CD14-positive monocyte (primary cell): ENCODE results near the gene NFYC. TPM values are rescaled to one million over a fixed set of nuclear protein-coding genes. Genes with fewer than 3 reads are reported as not detected.

Experiments used
- DNase-seq, 3 donors: peaks; one replicate each; pipeline ENCODE4 v3.0.0-alpha.2; 2011 to 2022
- H2AFZ ChIP-seq: 2 replicates; pipeline ENCODE4 v1.6.0; 2012; ENCODE audit warnings: mild to moderate bottlenecking, low read depth, low read length, inconsistent platforms; ENCODE audit not compliant: insufficient read depth, poor library complexity, severe bottlenecking
- H3K27ac ChIP-seq, 2 donors: 1 replicate in 1 of 2; 2 replicates in 1 of 2; pipeline ENCODE4 v1.5.1; 2012 to 2013; ENCODE audit warnings: low read length in 2 of 2, control low read depth in 1 of 2, inconsistent platforms in 1 of 2, low read depth in 1 of 2, mild to moderate bottlenecking in 1 of 2
- H3K27me3 ChIP-seq, 2 donors: one replicate each; pipeline versions ENCODE4 v1.6.0 to v1.6.1; 2011 to 2013; ENCODE audit warnings: low read length in 2 of 2; ENCODE audit not compliant: control insufficient read depth in 2 of 2, insufficient read depth in 2 of 2
- H3K36me3 ChIP-seq, 2 donors: replicated peaks in 1 of 2; 1 replicate in 1 of 2; 2 replicates in 1 of 2; pipeline versions ENCODE4 v1.5.1 to v1.6.1; 2012 to 2013; ENCODE audit warnings: low read length in 2 of 2, control low read depth in 1 of 2, inconsistent platforms in 1 of 2, mild to moderate bottlenecking in 1 of 2; ENCODE audit not compliant: insufficient read depth in 2 of 2, control insufficient read depth in 1 of 2
- H3K4me1 ChIP-seq, 2 donors: 1 replicate in 1 of 2; 2 replicates in 1 of 2; pipeline versions ENCODE4 v1.5.1 to v1.6.1; 2012 to 2013; ENCODE audit warnings: low read length in 2 of 2, control low read depth in 1 of 2, inconsistent platforms in 1 of 2, mild to moderate bottlenecking in 1 of 2, moderate library complexity in 1 of 2; ENCODE audit not compliant: insufficient read depth in 2 of 2, control insufficient read depth in 1 of 2
- H3K4me2 ChIP-seq: replicated peaks from 2 replicates; pipeline ENCODE3; 2012; ENCODE audit warnings: low read length, moderate library complexity, mild to moderate bottlenecking; ENCODE audit not compliant: poor library complexity, severe bottlenecking; ENCODE audit errors: extremely low read depth
- H3K4me3 ChIP-seq, 3 experiments: fragments of 200-600 bp in 1 of 3; sonication (generic) in 1 of 3; replicated peaks in 1 of 3; 1 replicate in 2 of 3; 2 replicates in 1 of 3; pipeline ENCODE4 v1.5.1; 2011 to 2013; ENCODE audit warnings: low read length in 3 of 3, mild to moderate bottlenecking in 3 of 3, control low read depth in 2 of 3, low read depth in 2 of 3, inconsistent platforms in 1 of 3, moderate library complexity in 1 of 3
- H3K79me2 ChIP-seq: 2 replicates; pipeline ENCODE4 v1.6.0; 2012; ENCODE audit warnings: mild to moderate bottlenecking, control low read depth, inconsistent platforms, low read length, moderate library complexity; ENCODE audit not compliant: insufficient read depth
- H3K9ac ChIP-seq: 2 replicates; pipeline ENCODE4 v1.6.0; 2017; ENCODE audit warnings: low read length, mild to moderate bottlenecking; ENCODE audit not compliant: insufficient read depth, poor library complexity, severe bottlenecking
- H3K9me3 ChIP-seq, 2 donors: replicated peaks in 1 of 2; 1 replicate in 1 of 2; 2 replicates in 1 of 2; pipeline versions ENCODE4 v1.5.1 to v1.6.1; 2012 to 2013; ENCODE audit warnings: low read length in 2 of 2, control low read depth in 1 of 2; ENCODE audit not compliant: control insufficient read depth in 1 of 2, insufficient read depth in 1 of 2
- H4K20me1 ChIP-seq: 2 replicates; pipeline ENCODE4 v1.6.0; 2012; ENCODE audit warnings: mild to moderate bottlenecking, low read length, control low read depth, moderate library complexity; ENCODE audit not compliant: insufficient read depth
- H3K27ac Mint-ChIP-seq, 7 donors: one replicate each; pipeline ENCODE4 v1.8.0; 2020; ENCODE audit warnings: mild to moderate bottlenecking in 7 of 7, mixed read lengths in 7 of 7, moderate library complexity in 6 of 7, inconsistent platforms in 2 of 7
- H3K27me3 Mint-ChIP-seq, 3 donors: one replicate each; pipeline ENCODE4 v1.8.0; 2021 to 2022; ENCODE audit warnings: low read depth in 3 of 3, mild to moderate bottlenecking in 3 of 3, mixed read lengths in 3 of 3, moderate library complexity in 3 of 3, inconsistent platforms in 1 of 3
- H3K36me3 Mint-ChIP-seq, 2 donors: one replicate each; pipeline ENCODE4 v1.8.0; 2020; ENCODE audit warnings: mixed read lengths in 2 of 2, inconsistent platforms in 1 of 2, mild to moderate bottlenecking in 1 of 2
- H3K4me1 Mint-ChIP-seq: one replicate; pipeline ENCODE4 v1.8.0; 2020; ENCODE audit warnings: mild to moderate bottlenecking, mixed read lengths
- H3K4me3 Mint-ChIP-seq, 2 donors: one replicate each; pipeline ENCODE4 v1.8.0; 2020; ENCODE audit warnings: mild to moderate bottlenecking in 2 of 2, mixed read lengths in 2 of 2, moderate library complexity in 1 of 2
- H3K9me3 Mint-ChIP-seq, 7 donors: one replicate each; pipeline ENCODE4 v1.8.0; 2020 to 2022; ENCODE audit warnings: mixed read lengths in 7 of 7, mild to moderate bottlenecking in 6 of 7, moderate library complexity in 6 of 7, inconsistent platforms in 2 of 7
- CTCF ChIP-seq: fragments of 200-600 bp; IDR thresholded peaks from one replicate; pipeline ENCODE4 v1.8.0; 2022; ENCODE audit warnings: antibody characterized with exemption, mild to moderate bottlenecking
- WGBS: methylation state at CpG from one replicate; pipeline ENCODE4 v1.1.5; 2013; ENCODE audit warnings: missing lambda C conversion rate; ENCODE audit not compliant: insufficient coverage; 5-methylcytosine and 5-hydroxymethylcytosine counted together
- intact Hi-C, 2 donors: fragments of 100-400 bp; cut with micrococcal nuclease; formaldehyde crosslinking; loops; one replicate each; pipeline versions ENCODE4 v1.15.0 to v1.15.1; 2023
- polyA plus RNA-seq, 3 donors: library from polyadenylated mRNA; depleted of rRNA in 1 of 3; unstranded in 2 of 3; stranded (reverse) in 1 of 3; fragments of 300-500 nt in 2 of 3; fragments of >200 nt in 1 of 3; fragmentation: Illumina TruSeq in 2 of 3; gene quantifications; 1 replicate in 2 of 3; 2 replicates in 1 of 3; pipeline ENCODE4 v1.2.3, GENCODE V29; 2012 to 2021

The NFYC gene
- polyA plus RNA-seq, 3 donors = 61.2 to 142 (median 68.2) TPM

- 83% methylated on average over 3 of the region's 4 CpGs for WGBS
- H3K9me3 ChIP-seq = no peaks in the 10 kb centered on the region
- H3K27me3 Mint-ChIP-seq = peaks cover 5 to 22% (median 13%) of the 10 kb centered on the region in 3 donors
- H2AFZ ChIP-seq = no peak overlapping the region
- TF ChIP-seq CTCF = no peak
- no peaks in the 10 kb centered on the region for H3K79me2 ChIP-seq
- intact Hi-C loops = loop anchor here in 1 of 2 donors (10.0 kb wide), 1 partner anchor 79 kb away; no protein-coding TSS in a partner anchor
- peaks cover 4% of the 10 kb centered on the region for H3K4me1 Mint-ChIP-seq
- peak overlapping the region in 1 of 7 donors; percentile 20 for H3K27ac Mint-ChIP-seq
- no peak overlapping the region for H3K27ac ChIP-seq
- no peak overlapping the region for H3K4me3 ChIP-seq
- peaks cover 4 to 6% of the 10 kb centered on the region in 2 donors for H3K4me1 ChIP-seq
- H3K9ac ChIP-seq = peak overlapping the region; percentile 21
- no peak overlapping the region for H3K4me2 ChIP-seq
- H3K36me3 Mint-ChIP-seq = no peaks in the 10 kb centered on the region
- H4K20me1 ChIP-seq = no peaks in the 10 kb centered on the region
- DNase-seq = no peak
- no peak overlapping the region for H3K4me3 Mint-ChIP-seq
- peaks cover 0 to 5% of the 10 kb centered on the region in 2 donors for H3K27me3 ChIP-seq
- no peaks in the 10 kb centered on the region for H3K36me3 ChIP-seq
- H3K9me3 Mint-ChIP-seq = peaks cover 0 to 8% (median 0%) of the 10 kb centered on the region in 7 donors
These were observed 18.1 kb upstream of the NFYC start for GRCh38 chr1:40673452-40673851.

DNA sequence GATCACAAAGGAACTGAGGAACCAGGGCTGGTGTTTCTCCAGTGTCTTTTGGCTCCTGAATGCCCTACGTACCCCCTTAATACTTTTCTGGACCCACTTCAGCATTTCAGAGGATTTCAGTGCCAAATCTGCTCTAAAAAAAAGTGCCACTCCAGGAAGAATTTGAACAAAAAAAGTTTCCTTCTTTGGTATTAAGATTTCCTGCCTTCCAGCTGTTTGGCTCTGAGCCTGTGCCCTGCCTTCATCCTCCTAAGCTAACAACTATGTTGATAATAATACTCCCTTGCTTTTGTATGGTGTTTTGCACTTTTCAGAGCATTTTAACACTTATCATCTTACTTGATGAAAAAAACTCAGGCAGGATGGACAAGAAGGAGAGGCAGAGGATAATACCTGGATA, 15.0 kb upstream of the NFYC start:
- H3K4me3 Mint-ChIP-seq = no peak overlapping the region
- intact Hi-C loops = loop anchor here in 1 of 2 donors (5.0 to 10.0 kb wide), 2 partner anchors 46 to 82 kb away; no protein-coding TSS in a partner anchor

More for the DNA sequence above, 15.0 kb upstream of the NFYC start:
- Histone ChIP-seq H3K27me3 (no peaks in the 10 kb centered on the region), H3K4me3 (no peak overlapping the region), H3K4me1 (no peaks in the 10 kb centered on the region), H3K4me2 (no peak overlapping the region), H4K20me1 (no peaks in the 10 kb centered on the region), H3K27ac (no peak overlapping the region), H3K79me2 (no peaks in the 10 kb centered on the region), H3K9ac (no peak overlapping the region), H3K9me3 (no peaks in the 10 kb centered on the region), H3K36me3 (no peaks in the 10 kb centered on the region), H2AFZ (no peak overlapping the region)
- DNase-seq = no peak
- TF ChIP-seq CTCF = no peak
- 0% methylated on average over 1 of the region's 1 CpG for WGBS
- no peak overlapping the region for H3K27ac Mint-ChIP-seq
- peaks cover 2 to 14% (median 7%) of the 10 kb centered on the region in 3 donors for H3K27me3 Mint-ChIP-seq
- H3K9me3 Mint-ChIP-seq = peaks cover 0 to 7% (median 0%) of the 10 kb centered on the region in 7 donors
- no peaks in the 10 kb centered on the region for H3K36me3 Mint-ChIP-seq
- H3K4me1 Mint-ChIP-seq = no peaks in the 10 kb centered on the region
